ENCODE results near the gene KIF16B. TPM values are rescaled to one million over a fixed set of nuclear protein-coding genes. Genes with fewer than 3 reads are reported as not detected.

Gene KIF16B
- total and polyA plus RNA-seq, 10 of the 15 experiments (the other 5 are each of a cell fraction or from before 2014, with no cell fraction given) = 0.21 to 5.2 (median 3.0) TPM

GRCh38 chr20:16393836-16394235 lies 179.4 kb downstream of the KIF16B start:
- intact Hi-C loops (cut with micrococcal nuclease; ENCODE audit: unreplicated experiment) (no loop called here), in situ Hi-C loops (cut with MboI) (no loop called here)
- Histone ChIP-seq H3K36me3 (ENCODE audit: control insufficient read depth in 2 of 2, insufficient read depth in 2 of 2, low read length in 1 of 2) (no peaks in the 10 kb centered on the region), H4K20me1 (ENCODE audit: control insufficient read depth, insufficient read depth) (no peaks in the 10 kb centered on the region), H3K27me3 (replicated peaks in 1 of 2; ENCODE audit: control insufficient read depth in 2 of 2, insufficient read depth in 2 of 2, low read length in 1 of 2) (no peaks in the 10 kb centered on the region), H3K4me1 (ENCODE audit: control insufficient read depth, insufficient read depth, low read length) (peaks cover 8% of the 10 kb centered on the region), H3K9me3 (replicated peaks; ENCODE audit: control insufficient read depth, insufficient read depth, low read length) (no peaks in the 10 kb centered on the region), H3K79me2 (ENCODE audit: control insufficient read depth, insufficient read depth, low read length) (no peaks in the 10 kb centered on the region), H3K27ac (ENCODE audit: control insufficient read depth, insufficient read depth) (no peak overlapping the region), H3K4me3 (no peak overlapping the region), H3K4me2 (ENCODE audit: control insufficient read depth, insufficient read depth) (no peak overlapping the region), H2AFZ (ENCODE audit: control insufficient read depth, low read depth, low read length) (no peak overlapping the region), H3K9ac (ENCODE audit: control insufficient read depth, insufficient read depth, low read length) (no peak overlapping the region)
- DNase-seq (ENCODE audit: low read depth, low spot score) = no peak
- 71% methylated on average over 3 of the region's 3 CpGs for WGBS (ENCODE audit: insufficient coverage, insufficient replicate concordance, low lambda C conversion rate, missing lambda C conversion rate)
- SMC1A ChIA-PET (ENCODE audit: uncharacterized antibody, unreplicated experiment) = interaction anchor here (0.7 kb wide), 1 partner anchor 76 kb away, joined by 3 read pairs; no protein-coding TSS in a partner anchor
- no peak for ATAC-seq
- BruUV-seq (replicated peaks) = no TSS peak
- no peak for TF ChIP-seq ATF7 (IDR thresholded peaks at IDR 0.05; ENCODE audit: low read depth)
- TF ChIP-seq ATF2 (IDR thresholded peaks at IDR 0.05; ENCODE audit: low read length) = no peak
- RAD21 ChIA-PET (ENCODE audit: unreplicated experiment) = no interaction called here
- FAIRE-seq = no peak
- CTCF ChIA-PET = no interaction called here
- POLR2A ChIA-PET = no interaction called here

DNA sequence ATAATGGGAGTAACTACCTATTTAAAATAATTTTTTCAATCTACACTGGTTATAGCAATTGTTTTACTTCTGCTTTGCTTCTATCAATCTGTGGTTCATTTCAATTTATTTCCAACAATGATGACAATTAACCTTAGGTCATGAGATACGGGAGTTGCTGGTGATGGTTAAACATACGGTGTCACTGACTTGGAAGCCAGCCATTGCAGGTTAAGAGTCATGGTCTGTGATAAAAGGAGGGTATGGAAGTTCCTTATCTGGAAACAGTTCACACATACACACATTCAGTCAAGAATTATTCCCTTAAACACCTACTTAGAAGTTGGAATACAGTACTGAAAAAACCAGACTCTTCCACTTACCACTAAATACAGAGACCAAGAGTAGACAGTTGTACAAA lies 180.0 kb downstream of the KIF16B start:
- in situ Hi-C loops (cut with MboI) = no loop called here
- no peaks in the 10 kb centered on the region for H4K20me1 ChIP-seq (ENCODE audit: control insufficient read depth, insufficient read depth)
- ChIA-PET POLR2A (no interaction called here), RAD21 (ENCODE audit: unreplicated experiment) (no interaction called here), CTCF (no interaction called here), SMC1A (ENCODE audit: uncharacterized antibody, unreplicated experiment) (interaction anchor here (0.7 kb wide), 1 partner anchor 75 kb away, joined by 3 read pairs; no protein-coding TSS in a partner anchor)
- H2AFZ ChIP-seq (ENCODE audit: control insufficient read depth, low read depth, low read length) = no peak overlapping the region
- intact Hi-C loops (cut with micrococcal nuclease; ENCODE audit: unreplicated experiment) = no loop called here
- no peaks in the 10 kb centered on the region for H3K27me3 ChIP-seq (replicated peaks in 1 of 2; ENCODE audit: control insufficient read depth in 2 of 2, insufficient read depth in 2 of 2, low read length in 1 of 2)
- H3K79me2 ChIP-seq (ENCODE audit: control insufficient read depth, insufficient read depth, low read length) = no peaks in the 10 kb centered on the region
- no peaks in the 10 kb centered on the region for H3K36me3 ChIP-seq (ENCODE audit: control insufficient read depth in 2 of 2, insufficient read depth in 2 of 2, low read length in 1 of 2)
- no peak overlapping the region for H3K4me3 ChIP-seq
- no TSS peak for BruUV-seq (replicated peaks)
- H3K27ac ChIP-seq (ENCODE audit: control insufficient read depth, insufficient read depth) = no peak overlapping the region
- TF ChIP-seq TCF12 (IDR thresholded peaks at IDR 0.05; ENCODE audit: low read depth, low read length) = no peak
- TF ChIP-seq RELB (IDR thresholded peaks at IDR 0.05; ENCODE audit: low read depth) = no peak
- no peak for TF ChIP-seq SUZ12 (IDR thresholded peaks at IDR 0.05; ENCODE audit: unreplicated experiment)
- TF ChIP-seq CHD2 (IDR thresholded peaks at IDR 0.05; ENCODE audit: borderline replicate concordance, low read depth, low read length) = no peak
- no peak for TF ChIP-seq POLR2AphosphoS5 (IDR thresholded peaks at IDR 0.05; ENCODE audit: low read length)
- TF ChIP-seq, protein P1, sequence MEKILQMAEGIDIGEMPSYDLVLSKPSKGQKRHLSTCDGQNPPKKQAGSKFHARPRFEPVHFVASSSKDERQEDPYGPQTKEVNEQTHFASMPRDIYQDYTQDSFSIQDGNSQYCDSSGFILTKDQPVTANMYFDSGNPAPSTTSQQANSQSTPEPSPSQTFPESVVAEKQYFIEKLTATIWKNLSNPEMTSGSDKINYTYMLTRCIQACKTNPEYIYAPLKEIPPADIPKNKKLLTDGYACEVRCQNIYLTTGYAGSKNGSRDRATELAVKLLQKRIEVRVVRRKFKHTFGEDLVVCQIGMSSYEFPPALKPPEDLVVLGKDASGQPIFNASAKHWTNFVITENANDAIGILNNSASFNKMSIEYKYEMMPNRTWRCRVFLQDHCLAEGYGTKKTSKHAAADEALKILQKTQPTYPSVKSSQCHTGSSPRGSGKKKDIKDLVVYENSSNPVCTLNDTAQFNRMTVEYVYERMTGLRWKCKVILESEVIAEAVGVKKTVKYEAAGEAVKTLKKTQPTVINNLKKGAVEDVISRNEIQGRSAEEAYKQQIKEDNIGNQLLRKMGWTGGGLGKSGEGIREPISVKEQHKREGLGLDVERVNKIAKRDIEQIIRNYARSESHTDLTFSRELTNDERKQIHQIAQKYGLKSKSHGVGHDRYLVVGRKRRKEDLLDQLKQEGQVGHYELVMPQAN (conservative IDR thresholded peaks at IDR 0.05) = no peak
- TF ChIP-seq ZBED1 (IDR thresholded peaks at IDR 0.05; ENCODE audit: borderline replicate concordance) = no peak
- no peak for TF ChIP-seq NR2F1 (conservative IDR thresholded peaks at IDR 0.05)
- no peak for TF ChIP-seq SP1 (IDR thresholded peaks at IDR 0.05; ENCODE audit: low read depth, low read length)
- TF ChIP-seq CEBPB (IDR thresholded peaks at IDR 0.05; ENCODE audit: borderline replicate concordance in 1 of 2, low read depth in 2 of 2, low read length in 2 of 2) = no peak
- no peak for TF ChIP-seq PML (IDR thresholded peaks at IDR 0.05; ENCODE audit: low read length)
- WGBS (ENCODE audit: insufficient coverage, insufficient replicate concordance, low lambda C conversion rate, missing lambda C conversion rate) = 48% methylated on average over 2 of the region's 2 CpGs
- ATAC-seq = no peak
- no peak overlapping the region for H3K9ac ChIP-seq (ENCODE audit: control insufficient read depth, insufficient read depth, low read length)
- H3K4me1 ChIP-seq (ENCODE audit: control insufficient read depth, insufficient read depth, low read length) = peaks cover 8% of the 10 kb centered on the region
- DNase-seq (ENCODE audit: low read depth, low spot score) = no peak
- H3K9me3 ChIP-seq (replicated peaks; ENCODE audit: control insufficient read depth, insufficient read depth, low read length) = no peaks in the 10 kb centered on the region
- FAIRE-seq = no peak
- H3K4me2 ChIP-seq (ENCODE audit: control insufficient read depth, insufficient read depth) = no peak overlapping the region

Measured in GM12878 (cell line).